Endothelial cell of umbilical vein (primary cell): ENCODE data around the gene ZNF519. TPM values are rescaled to one million over a fixed set of nuclear protein-coding genes. Genes with fewer than 3 reads are reported as not detected.

Source experiments
- BruUV-seq: library from RNA; stranded (reverse); fragments of 400-500 nt; replicated peaks from 2 replicates; lab custom pipeline; 2021; lab: Mats Ljungman, UMichigan
- CTCF ChIA-PET: fragments of 300-600, 350-600 bp; sonication (Branson Sonifier 250); formaldehyde crosslinking; loops from one replicate; lab custom pipeline; 2021; ENCODE audit warnings: antibody characterized with exemption, inconsistent platforms; lab: Charles Lee
- POLR2A ChIA-PET: fragments of 300-600, 350-600 bp; sonication (Branson Sonifier 250); formaldehyde crosslinking; loops from one replicate; lab custom pipeline; 2021; ENCODE audit warnings: antibody characterized with exemption, inconsistent platforms; lab: Charles Lee
- DNase-seq: peaks from one replicate; pipeline ENCODE4 v3.0.0-alpha.2; 2011; ENCODE audit warnings: low read depth, low spot score
- FAIRE-seq: peaks from 2 replicates; lab custom pipeline; 2011; peaks lifted over from hg19 to GRCh38; lab: Jason Lieb, UNC
- H2AFZ ChIP-seq: 2 replicates; pipeline ENCODE4 v1.6.0; 2012; ENCODE audit warnings: low read depth, low read length, control low read depth, inconsistent platforms
- H3K27ac ChIP-seq: 2 replicates; pipeline ENCODE4 v1.5.1; 2011; ENCODE audit warnings: low read depth, mild to moderate bottlenecking, control low read depth, low read length, moderate library complexity; ENCODE audit not compliant: insufficient read depth
- H3K27me3 ChIP-seq, 2 experiments: 2 replicates each; pipeline versions ENCODE4 v1.6.0 to v1.6.1; 2011; ENCODE audit warnings: low read length in 2 of 2, mixed read lengths in 1 of 2; ENCODE audit not compliant: control insufficient read depth in 2 of 2, insufficient read depth in 2 of 2
- H3K36me3 ChIP-seq, 2 experiments: 2 replicates in 1 of 2; 3 replicates in 1 of 2; pipeline ENCODE4 v1.5.1; 2011; ENCODE audit warnings: low read length in 2 of 2, mild to moderate bottlenecking in 1 of 2, moderate library complexity in 1 of 2; ENCODE audit not compliant: control insufficient read depth in 2 of 2, insufficient read depth in 2 of 2; ENCODE audit errors: extremely low read depth in 1 of 2
- H3K4me1 ChIP-seq: 3 replicates; pipeline ENCODE4 v1.5.1; 2011; ENCODE audit warnings: mild to moderate bottlenecking, low read length; ENCODE audit not compliant: control insufficient read depth, insufficient read depth; ENCODE audit errors: extremely low read depth
- H3K4me2 ChIP-seq: 2 replicates; pipeline ENCODE4 v1.6.1; 2011; ENCODE audit warnings: low read length, control low read depth, mixed read lengths; ENCODE audit not compliant: insufficient read depth
- H3K4me3 ChIP-seq, 3 experiments: fragments of 200-600 bp in 1 of 3; sonication (generic), shearing (Covaris generic) in 1 of 3; replicated peaks in 1 of 3; 2 replicates each; pipeline ENCODE4 v1.5.1; 2011 to 2016; ENCODE audit warnings: control low read depth in 3 of 3, low read length in 3 of 3, mild to moderate bottlenecking in 2 of 3, inconsistent platforms in 1 of 3, low read depth in 1 of 3, moderate library complexity in 1 of 3; ENCODE audit not compliant: insufficient read depth in 1 of 3
- H3K79me2 ChIP-seq: 2 replicates; pipeline ENCODE4 v1.6.0; 2012; ENCODE audit warnings: low read length, inconsistent platforms; ENCODE audit not compliant: control insufficient read depth, insufficient read depth
- H3K9ac ChIP-seq: replicated peaks from 2 replicates; pipeline ENCODE3; 2011; ENCODE audit warnings: low read length, control low read depth; ENCODE audit not compliant: insufficient read depth; ENCODE audit errors: extremely low read depth
- H3K9me1 ChIP-seq: replicated peaks from 3 replicates; pipeline ENCODE4 v1.6.0; 2011; ENCODE audit warnings: mild to moderate bottlenecking, low read length; ENCODE audit not compliant: control insufficient read depth, insufficient read depth; ENCODE audit errors: extremely low read depth
- H3K9me3 ChIP-seq: replicated peaks from 2 replicates; pipeline ENCODE4 v1.5.1; 2012; ENCODE audit warnings: low read length, inconsistent platforms; ENCODE audit not compliant: control insufficient read depth, insufficient read depth
- H4K20me1 ChIP-seq: replicated peaks from 2 replicates; pipeline ENCODE3; 2011; ENCODE audit warnings: mild to moderate bottlenecking, low read length; ENCODE audit not compliant: control insufficient read depth, insufficient read depth; ENCODE audit errors: extremely low read depth
- EZH2 ChIP-seq: IDR thresholded peaks from 2 replicates; pipeline ENCODE4 v1.6.1; 2012; ENCODE audit warnings: borderline replicate concordance, low read depth, mild to moderate bottlenecking, moderate library complexity, low read length, inconsistent platforms; ENCODE audit not compliant: severe bottlenecking
- FOS ChIP-seq: IDR thresholded peaks from 2 replicates; pipeline ENCODE4 v1.6.1; 2011; ENCODE audit warnings: mild to moderate bottlenecking, low read length, moderate library complexity, borderline replicate concordance; ENCODE audit not compliant: insufficient read depth
- GATA2 ChIP-seq: IDR thresholded peaks from 2 replicates; pipeline ENCODE4 v1.7.0; 2011; ENCODE audit warnings: low read depth, mild to moderate bottlenecking, moderate library complexity, mixed read lengths, low read length; ENCODE audit not compliant: insufficient read length, insufficient read depth
- JUN ChIP-seq: IDR thresholded peaks from 2 replicates; pipeline ENCODE4 v1.6.1; 2011; ENCODE audit warnings: borderline replicate concordance, low read depth; ENCODE audit not compliant: insufficient read length, insufficient read depth
- MYC ChIP-seq: IDR thresholded peaks from one replicate; pipeline ENCODE4 v1.6.1; 2011; ENCODE audit warnings: mild to moderate bottlenecking, low read depth, low read length
- POLR2A ChIP-seq: IDR thresholded peaks from 2 replicates; pipeline ENCODE4 v1.6.1; 2012; ENCODE audit warnings: low read depth, mild to moderate bottlenecking, control low read depth, low read length
- POLR2AphosphoS5 ChIP-seq: IDR thresholded peaks from 2 replicates; pipeline ENCODE4 v1.6.1; 2012; ENCODE audit warnings: low read depth, mild to moderate bottlenecking, control low read depth, low read length, moderate library complexity; ENCODE audit not compliant: insufficient read depth
- dilution Hi-C: fragments of 300-500 bp; cut with MboI; formaldehyde crosslinking; loops from one replicate; pipeline ENCODE4 v1.15.0; 2019; ENCODE audit warnings: low sequenced_read_pairs; ENCODE audit not compliant: extremely low pct_ligation_motif_present
- intact Hi-C: fragments of 100-400 bp; cut with micrococcal nuclease; formaldehyde crosslinking; loops from one replicate; pipeline ENCODE4 v1.10.0; 2022
- polyA plus RNA-seq, 4 experiments: library from polyadenylated mRNA; depleted of rRNA in 3 of 4; stranded (reverse) in 3 of 4; unstranded in 1 of 4; fragments of >200 nt; gene quantifications; 2 replicates each; pipeline versions ENCODE4 v1.2.1 to v1.2.3, GENCODE V29; 2011 to 2012; ENCODE audit warnings: missing spikeins in 1 of 4
- total RNA-seq: library from RNA; stranded (reverse); gene quantifications from 2 replicates; pipeline ENCODE4 v1.2.3, GENCODE V29; 2021
- TF ChIP-seq, protein P1 (sequence below): IDR thresholded peaks from 2 replicates; pipeline ENCODE4 v1.6.1; 2011; ENCODE audit not compliant: insufficient read depth, insufficient read length
- TF ChIP-seq, protein P2 (sequence below), 2 donors: IDR thresholded peaks; 1 replicate in 1 of 2; 2 replicates in 1 of 2; pipeline ENCODE4 v1.5.1; 2011; ENCODE audit warnings: low read length in 2 of 2, mild to moderate bottlenecking in 2 of 2, moderate library complexity in 2 of 2, control low read depth in 1 of 2, inconsistent platforms in 1 of 2, low read depth in 1 of 2; ENCODE audit not compliant: insufficient read depth in 1 of 2; ENCODE audit errors: extremely low read depth in 1 of 2

ZNF519 gene
- total and polyA plus RNA-seq, 2 donors (not counting 3 experiments of a cell fraction or from before 2014, with no cell fraction given), result 2.1 to 7.1 TPM

DNA sequence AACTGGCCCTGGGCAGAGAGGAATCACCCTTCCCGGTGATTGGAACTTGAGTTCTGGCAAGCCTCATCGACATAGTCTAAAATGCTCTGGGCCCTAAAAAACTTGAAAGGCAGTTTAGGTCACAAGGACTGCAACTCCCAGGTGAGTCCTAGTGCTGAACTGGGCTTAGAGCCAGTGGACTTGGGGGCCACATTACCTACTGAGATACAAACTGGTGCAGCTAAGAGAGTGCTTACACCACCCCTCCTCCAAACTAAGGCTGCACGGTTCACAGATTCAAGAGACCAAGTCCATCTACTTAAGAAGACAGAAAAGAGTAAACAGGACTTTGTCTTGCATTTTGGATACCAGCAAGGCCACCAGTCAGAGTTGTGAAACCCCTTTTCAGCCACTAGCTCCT, 25.3 kb downstream of the ZNF519 start:
- H3K9me3 ChIP-seq, result peaks cover 2% of the 10 kb centered on the region
- H3K79me2 ChIP-seq, result no peaks in the 10 kb centered on the region
- no TSS peak for BruUV-seq
- H4K20me1 ChIP-seq, result no peaks in the 10 kb centered on the region
- TF ChIP-seq JUN (no peak), EZH2 (no peak), POLR2A (no peak), FOS (no peak), GATA2 (no peak), POLR2AphosphoS5 (no peak), MYC (no peak)
- TF ChIP-seq, protein P1, sequence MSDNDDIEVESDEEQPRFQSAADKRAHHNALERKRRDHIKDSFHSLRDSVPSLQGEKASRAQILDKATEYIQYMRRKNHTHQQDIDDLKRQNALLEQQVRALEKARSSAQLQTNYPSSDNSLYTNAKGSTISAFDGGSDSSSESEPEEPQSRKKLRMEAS, result no peak
- TF ChIP-seq, protein P2, sequence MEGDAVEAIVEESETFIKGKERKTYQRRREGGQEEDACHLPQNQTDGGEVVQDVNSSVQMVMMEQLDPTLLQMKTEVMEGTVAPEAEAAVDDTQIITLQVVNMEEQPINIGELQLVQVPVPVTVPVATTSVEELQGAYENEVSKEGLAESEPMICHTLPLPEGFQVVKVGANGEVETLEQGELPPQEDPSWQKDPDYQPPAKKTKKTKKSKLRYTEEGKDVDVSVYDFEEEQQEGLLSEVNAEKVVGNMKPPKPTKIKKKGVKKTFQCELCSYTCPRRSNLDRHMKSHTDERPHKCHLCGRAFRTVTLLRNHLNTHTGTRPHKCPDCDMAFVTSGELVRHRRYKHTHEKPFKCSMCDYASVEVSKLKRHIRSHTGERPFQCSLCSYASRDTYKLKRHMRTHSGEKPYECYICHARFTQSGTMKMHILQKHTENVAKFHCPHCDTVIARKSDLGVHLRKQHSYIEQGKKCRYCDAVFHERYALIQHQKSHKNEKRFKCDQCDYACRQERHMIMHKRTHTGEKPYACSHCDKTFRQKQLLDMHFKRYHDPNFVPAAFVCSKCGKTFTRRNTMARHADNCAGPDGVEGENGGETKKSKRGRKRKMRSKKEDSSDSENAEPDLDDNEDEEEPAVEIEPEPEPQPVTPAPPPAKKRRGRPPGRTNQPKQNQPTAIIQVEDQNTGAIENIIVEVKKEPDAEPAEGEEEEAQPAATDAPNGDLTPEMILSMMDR (IDR thresholded peaks at IDR 0.05; ENCODE audit: extremely low read depth in 1 of 2, insufficient read depth in 1 of 2, low read depth in 1 of 2, low read length in 2 of 2), result no peak
- no peak overlapping the region for H3K4me3 ChIP-seq
- DNase-seq (no peak), FAIRE-seq (no peak)
- dilution Hi-C loops (no loop called here), intact Hi-C loops (no loop called here)
- no peak overlapping the region for H2AFZ ChIP-seq
- no peaks in the 10 kb centered on the region for H3K27me3 ChIP-seq
- no peak overlapping the region for H3K4me2 ChIP-seq
- H3K36me3 ChIP-seq, result no peaks in the 10 kb centered on the region
- no peak overlapping the region for H3K9ac ChIP-seq
- H3K27ac ChIP-seq, result no peak overlapping the region
- POLR2A ChIA-PET, result no interaction called here
- no peaks in the 10 kb centered on the region for H3K9me1 ChIP-seq
- H3K4me1 ChIP-seq, result no peaks in the 10 kb centered on the region
- CTCF ChIA-PET, result no interaction called here
